Thyroid gland (tissue), 4 donors: Measurements from ENCODE around the gene H2BK1.

ENCODE experiments used
- CTCF ChIP-seq, 6 experiments: fragments of 200-600 bp in 3 of 6; fragments of 450-650 bp in 3 of 6; sonication (generic) in 3 of 6; IDR thresholded peaks; one replicate each; pipeline ENCODE4 v1.5.1; 2016 to 2019; ENCODE audit warnings: antibody characterized with exemption in 6 of 6, mild to moderate bottlenecking in 2 of 6, inconsistent platforms in 1 of 6, moderate library complexity in 1 of 6
- POLR2A ChIP-seq, 2 donors: fragments of 450-650 bp; IDR thresholded peaks; one replicate each; pipeline ENCODE4 v1.6.1; 2017; ENCODE audit warnings: antibody characterized with exemption in 2 of 2, mild to moderate bottlenecking in 2 of 2, moderate library complexity in 1 of 2

GRCh38 chr7:151197932-151198331 lies 12.4 kb downstream of the H2BK1 start:
- TF ChIP-seq POLR2A (IDR thresholded peaks at IDR 0.05) (no peak), CTCF (IDR thresholded peaks at IDR 0.05) (no peak)
